ENCODE data around the gene NCAPD2.

NCAPD2 gene

DNA sequence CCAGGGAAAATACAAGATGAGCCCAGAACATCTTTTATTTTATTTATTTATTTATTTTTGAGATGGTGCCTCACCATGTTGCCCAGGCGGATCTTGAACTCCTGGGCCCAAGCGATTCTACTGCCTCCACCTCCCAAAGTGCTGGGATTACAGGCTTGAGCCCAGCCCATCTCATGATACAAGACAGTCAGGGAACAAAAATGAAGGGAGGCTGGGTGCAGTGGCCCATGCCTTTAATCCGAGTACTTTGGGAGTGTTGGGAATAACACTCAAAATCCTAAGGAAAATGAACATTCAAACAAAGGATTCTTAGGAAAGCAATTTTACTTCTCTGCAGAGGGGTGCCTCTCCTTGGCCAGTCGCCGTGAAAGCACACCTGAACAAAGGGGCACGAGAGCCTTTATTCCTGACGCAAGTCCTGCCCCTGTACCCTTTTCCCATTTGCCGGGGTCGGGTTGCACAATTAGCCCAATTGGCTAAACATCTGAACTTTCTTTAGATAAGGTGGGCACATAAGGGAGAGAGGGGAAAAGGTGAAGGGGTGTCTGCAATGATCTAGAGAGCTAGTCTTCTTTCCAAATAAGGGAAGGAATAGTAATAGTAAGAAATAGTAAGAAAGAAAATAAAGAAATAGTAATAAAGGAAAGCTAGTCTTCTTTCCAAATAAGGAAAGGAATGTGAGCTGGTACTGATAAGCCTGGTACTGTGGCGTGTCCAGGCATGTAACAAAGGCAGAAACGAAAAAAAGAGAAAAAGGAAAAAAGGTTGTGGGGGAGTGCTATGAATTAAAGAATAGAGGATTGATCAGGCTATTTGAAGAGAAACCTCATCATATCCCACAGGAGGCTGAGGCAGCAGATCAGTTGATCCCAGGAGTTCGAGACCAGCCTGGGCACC lies 13.4 kb downstream of the NCAPD2 start:
- Histone ChIP-seq H3K9me3 (ENCODE audit: insufficient read depth, low read depth, low read length) (no peaks in the 10 kb centered on the region), H3K36me3 (ENCODE audit: insufficient read depth, low read length) (peaks cover 59% of the 10 kb centered on the region), H3K27ac (ENCODE audit: low read depth, low read length) (peak overlapping the region; percentile 54), H3K4me1 (ENCODE audit: insufficient read depth, low read length) (peaks cover 14% of the 10 kb centered on the region), H3K4me3 (ENCODE audit: low read length) (no peak overlapping the region), H3K27me3 (ENCODE audit: insufficient read depth, low read length) (no peaks in the 10 kb centered on the region), H3K9ac (ENCODE audit: low read depth, low read length) (peak overlapping the region; percentile 39; the same call in 1 of the 2 replicates)
- WGBS: 78% methylated on average over 12 of the region's 12 CpGs

DNA sequence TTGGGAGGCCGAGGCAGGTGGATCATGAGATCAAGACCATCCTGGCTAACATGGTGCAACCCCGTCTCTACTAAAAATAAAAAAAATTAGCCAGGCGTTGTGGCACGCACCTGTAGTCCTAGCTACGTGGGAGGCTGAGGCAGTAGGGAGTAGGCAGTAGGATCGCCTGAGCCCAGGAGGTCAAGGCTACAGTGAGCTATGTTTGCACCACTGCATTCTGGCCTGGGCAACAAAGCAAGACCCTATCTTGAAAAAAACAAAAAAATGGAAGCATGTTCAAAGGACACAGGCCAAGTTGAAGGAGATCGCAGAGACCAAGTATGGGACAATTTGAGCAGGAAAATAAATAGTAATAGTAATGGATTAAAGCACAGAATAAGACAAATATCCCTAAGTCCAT lies 14.2 kb downstream of the NCAPD2 start:
- Histone ChIP-seq H3K4me1 (ENCODE audit: insufficient read depth, low read length) (peaks cover 14% of the 10 kb centered on the region), H3K27ac (ENCODE audit: low read depth, low read length) (peak overlapping the region; percentile 54), H3K4me3 (ENCODE audit: low read length) (no peak overlapping the region), H3K9ac (ENCODE audit: low read depth, low read length) (peak overlapping the region; percentile 39; the same call in 1 of the 2 replicates), H3K36me3 (ENCODE audit: insufficient read depth, low read length) (peaks cover 63% of the 10 kb centered on the region), H3K27me3 (ENCODE audit: insufficient read depth, low read length) (no peaks in the 10 kb centered on the region), H3K9me3 (ENCODE audit: insufficient read depth, low read depth, low read length) (no peaks in the 10 kb centered on the region)
- WGBS: 80% methylated on average over 7 of the region's 7 CpGs

DNA sequence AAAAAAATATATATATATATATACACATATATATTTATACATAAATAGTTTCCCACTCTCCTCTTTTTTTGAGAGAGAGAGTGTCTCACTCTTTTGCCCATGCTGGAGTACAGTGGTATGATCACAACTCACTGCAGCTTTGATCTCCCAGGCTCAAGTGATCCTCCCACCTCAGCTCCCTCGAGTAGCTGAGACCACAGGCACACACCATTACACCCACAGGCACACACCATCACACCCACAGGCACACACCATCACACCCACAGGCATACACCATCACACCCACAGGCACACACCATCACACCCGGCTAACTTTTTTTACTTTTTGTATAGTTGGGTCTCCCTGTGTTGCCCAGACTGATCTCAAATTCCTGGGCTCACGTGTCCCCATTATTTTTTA lies 26.3 kb downstream of the NCAPD2 start:
- Histone ChIP-seq H3K4me1 (ENCODE audit: insufficient read depth, low read length) (no peaks in the 10 kb centered on the region), H3K4me3 (ENCODE audit: low read length) (no peak overlapping the region), H3K36me3 (ENCODE audit: insufficient read depth, low read length) (peaks cover 96% of the 10 kb centered on the region), H3K27ac (ENCODE audit: low read depth, low read length) (no peak overlapping the region), H3K9me3 (ENCODE audit: insufficient read depth, low read depth, low read length) (no peaks in the 10 kb centered on the region), H3K9ac (ENCODE audit: low read depth, low read length) (no peak overlapping the region), H3K27me3 (ENCODE audit: insufficient read depth, low read length) (no peaks in the 10 kb centered on the region)
- 94% methylated on average over 2 of the region's 3 CpGs for WGBS

DNA sequence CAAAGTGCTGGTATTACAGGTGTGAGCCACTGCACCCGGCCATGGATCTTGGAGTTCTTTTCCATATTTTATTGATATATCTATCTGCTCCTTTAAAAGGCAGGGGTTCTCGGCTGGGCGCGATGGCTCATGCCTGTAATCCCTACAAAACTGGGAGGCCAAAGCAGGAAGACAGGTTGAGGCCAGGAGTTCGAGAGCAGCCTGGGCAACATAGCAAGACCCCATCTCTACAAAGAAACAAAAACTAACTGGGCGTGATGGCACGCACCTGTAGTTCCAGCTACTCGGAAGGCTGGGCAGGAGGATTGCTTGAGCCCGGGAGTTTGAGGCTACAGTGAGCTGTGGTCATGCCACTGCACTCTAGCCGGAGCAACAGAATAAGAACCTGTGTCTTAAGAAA lies 28.3 kb downstream of the NCAPD2 start:
- Histone ChIP-seq H3K36me3 (ENCODE audit: insufficient read depth, low read length) (peaks cover 98% of the 10 kb centered on the region), H3K4me3 (ENCODE audit: low read length) (no peak overlapping the region), H3K4me1 (ENCODE audit: insufficient read depth, low read length) (no peaks in the 10 kb centered on the region), H3K27me3 (ENCODE audit: insufficient read depth, low read length) (no peaks in the 10 kb centered on the region), H3K27ac (ENCODE audit: low read depth, low read length) (no peak overlapping the region), H3K9ac (ENCODE audit: low read depth, low read length) (no peak overlapping the region), H3K9me3 (ENCODE audit: insufficient read depth, low read depth, low read length) (no peaks in the 10 kb centered on the region)
- 82% methylated on average over 10 of the region's 10 CpGs for WGBS

DNA sequence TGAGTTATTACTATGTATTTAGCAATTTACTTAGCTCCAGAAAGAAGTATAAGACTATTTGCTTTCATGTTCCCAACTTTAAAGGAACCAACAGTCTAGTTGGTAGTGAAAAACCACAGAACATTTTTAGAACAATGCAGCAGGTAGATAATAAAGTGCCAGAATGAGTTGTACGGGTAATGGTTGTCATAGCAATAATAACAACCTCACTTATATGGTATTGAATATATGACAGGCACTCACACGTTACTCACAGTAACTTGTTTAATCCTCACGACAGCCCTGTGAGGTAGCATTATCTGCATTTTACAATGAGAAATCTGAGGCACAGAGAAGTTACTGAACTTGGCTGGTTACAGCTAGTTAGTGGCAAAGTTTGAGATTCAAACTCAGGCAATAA lies 29.8 kb downstream of the NCAPD2 start:
- Histone ChIP-seq H3K4me3 (ENCODE audit: low read length) (no peak overlapping the region), H3K27me3 (ENCODE audit: insufficient read depth, low read length) (no peaks in the 10 kb centered on the region), H3K9ac (ENCODE audit: low read depth, low read length) (no peak overlapping the region), H3K9me3 (ENCODE audit: insufficient read depth, low read depth, low read length) (no peaks in the 10 kb centered on the region), H3K36me3 (ENCODE audit: insufficient read depth, low read length) (peaks cover 98% of the 10 kb centered on the region), H3K4me1 (ENCODE audit: insufficient read depth, low read length) (no peaks in the 10 kb centered on the region), H3K27ac (ENCODE audit: low read depth, low read length) (no peak overlapping the region)
- 100% methylated on average over 3 of the region's 3 CpGs for WGBS

DNA sequence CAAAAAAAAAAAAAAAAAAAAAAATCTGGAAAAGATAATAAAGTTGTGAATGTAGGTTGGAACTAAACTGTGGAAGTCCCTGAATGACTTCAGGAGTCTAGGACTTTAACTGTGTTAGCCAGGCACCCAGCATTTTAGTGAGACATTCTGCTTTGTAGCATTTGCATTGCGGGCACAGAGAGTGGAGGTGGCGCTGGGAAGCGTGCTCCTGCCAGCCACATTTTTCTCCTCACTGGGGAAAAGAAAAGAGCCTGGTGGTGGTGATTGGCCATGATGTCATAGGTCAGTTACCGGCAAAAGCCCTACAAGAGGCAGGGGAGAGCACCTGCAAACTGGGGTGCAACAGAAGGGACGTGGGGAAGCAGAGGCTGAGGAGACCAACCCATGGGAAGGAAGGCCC lies 30.7 kb downstream of the NCAPD2 start:
- H3K4me1 ChIP-seq (ENCODE audit: insufficient read depth, low read length): no peaks in the 10 kb centered on the region
- WGBS: 92% methylated on average over 5 of the region's 5 CpGs

DNA sequence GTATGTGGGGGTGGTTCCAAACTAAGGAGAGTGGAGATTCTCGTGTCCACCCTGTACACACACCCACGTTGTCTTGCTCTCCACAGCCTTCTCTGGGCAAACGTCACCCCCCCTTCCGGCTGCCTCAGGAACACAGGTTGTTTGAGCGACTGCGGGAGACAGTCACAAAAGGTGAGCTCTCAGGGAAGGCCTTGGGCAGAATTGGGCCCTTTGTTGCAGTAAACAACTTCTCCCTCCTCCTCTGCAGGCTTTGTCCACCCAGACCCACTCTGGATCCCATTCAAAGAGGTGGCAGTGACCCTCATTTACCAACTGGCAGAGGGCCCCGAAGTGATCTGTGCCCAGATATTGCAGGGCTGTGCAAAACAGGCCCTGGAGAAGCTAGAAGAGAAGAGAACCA lies 32.3 kb downstream of the NCAPD2 start:
- WGBS: 91% methylated on average over 7 of the region's 7 CpGs
- H3K36me3 ChIP-seq (ENCODE audit: insufficient read depth, low read length): peaks cover 100% of the 10 kb centered on the region
- no peaks in the 10 kb centered on the region for H3K9me3 ChIP-seq (ENCODE audit: insufficient read depth, low read depth, low read length)
- H3K27ac ChIP-seq (ENCODE audit: low read depth, low read length): no peak overlapping the region
- no peaks in the 10 kb centered on the region for H3K4me1 ChIP-seq (ENCODE audit: insufficient read depth, low read length)
- H3K9ac ChIP-seq (ENCODE audit: low read depth, low read length): no peak overlapping the region
- H3K27me3 ChIP-seq (ENCODE audit: insufficient read depth, low read length): no peaks in the 10 kb centered on the region
- no peak overlapping the region for H3K4me3 ChIP-seq (ENCODE audit: low read length)

More for the DNA sequence above, 30.7 kb downstream of the NCAPD2 start:
- Histone ChIP-seq H3K4me3 (ENCODE audit: low read length) (no peak overlapping the region), H3K9ac (ENCODE audit: low read depth, low read length) (no peak overlapping the region), H3K9me3 (ENCODE audit: insufficient read depth, low read depth, low read length) (no peaks in the 10 kb centered on the region), H3K36me3 (ENCODE audit: insufficient read depth, low read length) (peaks cover 100% of the 10 kb centered on the region), H3K27me3 (ENCODE audit: insufficient read depth, low read length) (no peaks in the 10 kb centered on the region), H3K27ac (ENCODE audit: low read depth, low read length) (no peak overlapping the region)

DNA sequence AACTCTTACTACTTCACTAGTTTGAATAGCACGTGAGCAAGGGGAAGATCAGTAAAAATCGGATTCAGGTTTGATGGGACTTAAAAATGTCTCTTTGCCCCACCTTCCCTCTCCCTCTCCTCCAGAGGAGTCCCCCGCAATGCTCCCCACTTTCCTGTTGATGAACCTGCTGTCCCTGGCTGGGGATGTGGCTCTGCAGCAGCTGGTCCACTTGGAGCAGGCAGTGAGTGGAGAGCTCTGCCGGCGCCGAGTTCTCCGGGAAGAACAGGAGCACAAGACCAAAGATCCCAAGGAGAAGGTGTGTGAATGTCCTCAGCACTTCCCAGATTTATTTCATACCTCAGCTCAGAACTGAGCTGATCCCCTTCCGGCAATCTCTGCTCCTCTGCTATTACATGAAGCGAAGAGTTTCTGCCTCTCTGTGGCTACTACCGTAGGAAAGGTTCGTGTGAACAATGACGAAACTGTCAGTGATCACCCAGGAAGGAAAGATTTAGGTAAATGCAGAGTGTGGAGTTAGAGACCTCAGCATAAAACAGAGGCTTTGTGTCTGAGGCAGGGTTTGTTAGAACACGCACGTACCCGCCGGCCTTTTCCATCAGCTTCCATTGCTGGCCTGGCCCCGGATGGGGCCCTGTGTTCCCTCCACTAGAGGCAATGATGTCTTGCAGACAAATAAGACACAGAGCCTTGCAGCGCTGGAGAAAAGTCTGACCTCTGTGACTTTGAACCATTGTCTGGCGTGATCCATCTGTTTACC lies 33.0 kb downstream of the NCAPD2 start:
- Histone ChIP-seq H3K9me3 (ENCODE audit: insufficient read depth, low read depth, low read length) (no peaks in the 10 kb centered on the region), H3K9ac (ENCODE audit: low read depth, low read length) (no peak overlapping the region), H3K4me1 (ENCODE audit: insufficient read depth, low read length) (peaks cover 5% of the 10 kb centered on the region), H3K36me3 (ENCODE audit: insufficient read depth, low read length) (peaks cover 98% of the 10 kb centered on the region), H3K27me3 (ENCODE audit: insufficient read depth, low read length) (no peaks in the 10 kb centered on the region), H3K27ac (ENCODE audit: low read depth, low read length) (no peak overlapping the region), H3K4me3 (ENCODE audit: low read length) (no peak overlapping the region)
- 96% methylated on average over 19 of the region's 19 CpGs for WGBS

DNA sequence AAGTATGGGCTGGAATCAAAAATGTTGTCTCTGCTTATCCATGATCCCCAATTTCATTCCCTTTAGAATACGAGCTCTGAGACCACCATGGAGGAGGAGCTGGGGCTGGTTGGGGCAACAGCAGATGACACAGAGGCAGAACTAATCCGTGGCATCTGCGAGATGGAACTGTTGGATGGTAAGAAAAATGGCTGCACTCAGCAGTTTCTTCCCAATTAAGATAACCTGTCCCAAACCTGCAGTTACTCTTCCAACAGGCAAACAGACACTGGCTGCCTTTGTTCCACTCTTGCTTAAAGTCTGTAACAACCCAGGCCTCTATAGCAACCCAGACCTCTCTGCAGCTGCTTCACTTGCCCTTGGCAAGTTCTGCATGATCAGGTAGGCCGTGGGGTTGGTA lies 33.8 kb downstream of the NCAPD2 start:
- H3K27me3 ChIP-seq (ENCODE audit: insufficient read depth, low read length): no peaks in the 10 kb centered on the region
- no peak overlapping the region for H3K9ac ChIP-seq (ENCODE audit: low read depth, low read length)
- no peaks in the 10 kb centered on the region for H3K9me3 ChIP-seq (ENCODE audit: insufficient read depth, low read depth, low read length)
- H3K27ac ChIP-seq (ENCODE audit: low read depth, low read length): no peak overlapping the region
- 95% methylated on average over 4 of the region's 4 CpGs for WGBS
- H3K36me3 ChIP-seq (ENCODE audit: insufficient read depth, low read length): peaks cover 93% of the 10 kb centered on the region
- peaks cover 12% of the 10 kb centered on the region for H3K4me1 ChIP-seq (ENCODE audit: insufficient read depth, low read length)
- H3K4me3 ChIP-seq (ENCODE audit: low read length): no peak overlapping the region

DNA sequence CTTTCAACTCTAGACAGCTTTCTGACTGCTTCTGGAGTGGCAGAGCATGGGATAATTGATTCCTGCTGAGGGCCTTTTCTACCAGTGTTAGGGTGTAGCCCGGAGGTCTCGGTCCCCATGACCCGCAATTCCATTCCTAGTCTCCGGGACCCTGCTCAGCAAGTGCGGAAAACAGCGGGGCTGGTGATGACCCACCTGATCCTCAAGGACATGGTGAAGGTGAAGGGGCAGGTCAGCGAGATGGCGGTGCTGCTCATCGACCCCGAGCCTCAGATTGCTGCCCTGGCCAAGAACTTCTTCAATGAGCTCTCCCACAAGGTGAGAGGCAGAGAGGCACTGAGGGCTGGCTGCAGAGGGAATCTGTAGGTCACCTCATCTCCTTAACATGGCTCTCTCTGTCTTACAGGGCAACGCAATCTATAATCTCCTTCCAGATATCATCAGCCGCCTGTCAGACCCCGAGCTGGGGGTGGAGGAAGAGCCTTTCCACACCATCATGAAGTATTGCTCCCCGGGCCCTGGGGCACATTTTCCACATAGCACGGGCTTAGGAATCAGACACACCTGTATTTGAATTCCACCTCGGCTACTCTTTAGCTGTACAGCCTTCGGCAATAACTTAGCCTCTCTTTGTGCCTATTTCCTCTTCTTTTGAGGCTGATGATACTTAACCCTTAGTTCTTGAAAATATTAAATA lies 34.8 kb downstream of the NCAPD2 start:
- WGBS: 88% methylated on average over 17 of the region's 17 CpGs
- H3K27ac ChIP-seq (ENCODE audit: low read depth, low read length): peak overlapping the region; percentile 33; the same call in 1 of the 2 replicates
- peaks cover 83% of the 10 kb centered on the region for H3K36me3 ChIP-seq (ENCODE audit: insufficient read depth, low read length)
- H3K27me3 ChIP-seq (ENCODE audit: insufficient read depth, low read length): no peaks in the 10 kb centered on the region
- H3K9me3 ChIP-seq (ENCODE audit: insufficient read depth, low read depth, low read length): no peaks in the 10 kb centered on the region
- H3K4me3 ChIP-seq (ENCODE audit: low read length): no peak overlapping the region
- no peak overlapping the region for H3K9ac ChIP-seq (ENCODE audit: low read depth, low read length)
- peaks cover 14% of the 10 kb centered on the region for H3K4me1 ChIP-seq (ENCODE audit: insufficient read depth, low read length)

DNA sequence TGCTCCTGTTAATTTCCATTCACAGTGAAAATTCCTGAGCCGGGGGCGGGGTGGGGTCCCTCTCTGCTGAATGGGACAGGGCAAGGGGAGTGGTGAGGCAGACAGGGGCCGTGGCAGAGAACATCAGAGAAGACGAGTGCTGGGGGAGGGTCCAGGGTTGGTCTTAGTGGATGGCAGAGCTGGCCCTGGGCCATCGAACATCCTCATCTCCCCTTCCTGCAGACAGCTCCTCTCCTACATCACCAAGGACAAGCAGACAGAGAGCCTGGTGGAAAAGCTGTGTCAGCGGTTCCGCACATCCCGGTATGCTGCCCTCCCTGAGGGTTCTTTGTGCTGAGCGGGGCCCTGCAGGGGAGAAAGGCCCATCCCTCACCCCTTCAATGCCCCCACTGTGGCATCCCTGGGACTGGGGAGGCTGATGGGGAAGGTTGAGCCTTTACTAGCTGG lies 35.4 kb downstream of the NCAPD2 start:
- no peak overlapping the region for H3K9ac ChIP-seq (ENCODE audit: low read depth, low read length)
- WGBS: 85% methylated on average over 8 of the region's 9 CpGs
- peak overlapping the region; percentile 33; the same call in 1 of the 2 replicates for H3K27ac ChIP-seq (ENCODE audit: low read depth, low read length)
- peaks cover 14% of the 10 kb centered on the region for H3K4me1 ChIP-seq (ENCODE audit: insufficient read depth, low read length)
- peaks cover 77% of the 10 kb centered on the region for H3K36me3 ChIP-seq (ENCODE audit: insufficient read depth, low read length)
- H3K27me3 ChIP-seq (ENCODE audit: insufficient read depth, low read length): no peaks in the 10 kb centered on the region
- no peak overlapping the region for H3K4me3 ChIP-seq (ENCODE audit: low read length)
- H3K9me3 ChIP-seq (ENCODE audit: insufficient read depth, low read depth, low read length): no peaks in the 10 kb centered on the region

All from HUES64 (cell line).